NK-92 (cell line): ENCODE results near the gene TRAK1.

ENCODE experiments used
- DNase-seq: peaks from one replicate; lab custom pipeline; 2025; ENCODE audit not compliant: unreplicated experiment; lab: John Stamatoyannopoulos, UW

TRAK1 gene

GRCh38 chr3:42270561-42270960 lies 179.4 kb downstream of the TRAK1 start:
- no peak for DNase-seq

- no peak for DNase-seq
Observed at GRCh38 chr3:42271786-42272185, 180.6 kb downstream of the TRAK1 start.

- no peak for DNase-seq
Observed at GRCh38 chr3:42273361-42273760, 182.2 kb downstream of the TRAK1 start.

GRCh38 chr3:42274266-42274665 lies 183.1 kb downstream of the TRAK1 start:
- DNase-seq: no peak

- no peak for DNase-seq
Observed at GRCh38 chr3:42275217-42275616, 184.1 kb downstream of the TRAK1 start.
